Stimulated activated CD8-positive, alpha-beta memory T cell treated with anti-CD3 and anti-CD28 coated beads, Interleukin-12 subunit alpha, Interleukin-12 subunit beta, amount 100 ng/mL, for 24 hours (primary cell): ENCODE results near the gene RFESD.
"Not testable (repeated sequence)": the region's sequence is repeated elsewhere in the genome, so short reads cannot be mapped to it uniquely, and the experiment has no call there.

Experiments
- DNase-seq: peaks from one replicate; pipeline ENCODE4 v3.0.0-alpha.2; 2020; ENCODE audit errors: extremely low read depth

The RFESD gene

DNA sequence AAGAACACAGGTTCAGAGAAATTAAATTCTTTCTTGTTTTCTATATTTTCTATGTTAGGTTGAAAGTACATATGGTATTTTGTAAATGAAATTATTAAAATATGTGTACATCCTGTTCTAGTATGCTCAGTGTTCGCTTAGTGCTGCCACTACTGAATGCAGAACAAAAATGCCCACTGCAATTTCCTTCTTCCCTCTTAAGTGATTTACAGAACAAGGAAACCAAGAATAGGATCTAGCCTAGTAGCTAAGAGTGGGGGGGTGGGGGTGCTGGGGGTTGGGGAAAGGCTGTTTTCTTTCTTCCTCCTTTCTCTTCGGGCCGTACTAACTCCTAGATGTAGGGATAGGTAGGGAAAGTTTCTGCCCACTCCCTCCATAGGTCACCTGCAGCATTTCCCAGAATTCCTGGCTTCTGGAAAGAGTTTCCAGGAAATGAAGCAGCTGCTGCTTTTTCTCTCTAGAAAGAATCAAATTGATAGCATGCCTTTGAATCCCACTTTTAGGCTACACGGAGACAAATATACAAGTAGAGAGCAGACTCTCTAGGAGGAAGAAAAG, 20.6 kb downstream of the RFESD start:
- no peak for DNase-seq

DNA sequence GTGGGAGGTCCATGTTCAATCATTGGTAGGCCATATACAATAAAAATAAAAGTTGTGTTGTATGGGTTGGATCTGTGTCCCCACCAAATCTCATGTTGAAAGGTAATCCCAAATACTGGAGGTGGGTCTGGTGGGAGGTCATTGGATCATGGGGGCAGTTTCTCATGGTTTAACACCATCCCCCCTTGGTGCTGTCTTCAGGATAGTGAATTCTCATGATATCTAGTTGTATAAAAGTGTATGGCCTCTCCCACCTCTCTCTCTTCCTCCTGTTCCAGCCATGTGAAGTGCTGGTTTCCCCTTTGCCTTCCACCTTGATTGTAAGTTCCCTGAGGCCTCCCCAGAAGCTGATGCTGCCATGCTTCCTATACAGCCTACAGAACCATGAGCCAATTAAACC, 21.1 kb downstream of the RFESD start:
- DNase-seq: no peak

DNA sequence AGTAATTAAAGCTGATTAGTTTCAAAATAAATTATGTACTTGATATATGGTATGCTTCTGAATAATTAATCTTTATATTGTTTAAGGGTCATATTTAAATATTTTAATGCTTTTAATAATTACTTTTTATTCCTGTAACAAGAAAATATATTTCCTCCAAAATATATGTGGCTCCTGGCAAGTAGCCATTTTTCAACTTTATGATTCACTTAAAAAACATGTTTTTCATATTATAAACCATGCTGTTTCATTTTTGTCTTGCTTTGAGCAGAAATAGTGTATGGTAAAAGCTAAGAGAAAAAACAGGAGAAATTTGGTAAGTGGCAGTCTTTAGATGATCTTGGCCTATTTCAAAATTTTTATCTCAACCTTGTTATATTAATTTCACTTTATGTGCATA, 21.6 kb downstream of the RFESD start:
- DNase-seq: no peak

DNA sequence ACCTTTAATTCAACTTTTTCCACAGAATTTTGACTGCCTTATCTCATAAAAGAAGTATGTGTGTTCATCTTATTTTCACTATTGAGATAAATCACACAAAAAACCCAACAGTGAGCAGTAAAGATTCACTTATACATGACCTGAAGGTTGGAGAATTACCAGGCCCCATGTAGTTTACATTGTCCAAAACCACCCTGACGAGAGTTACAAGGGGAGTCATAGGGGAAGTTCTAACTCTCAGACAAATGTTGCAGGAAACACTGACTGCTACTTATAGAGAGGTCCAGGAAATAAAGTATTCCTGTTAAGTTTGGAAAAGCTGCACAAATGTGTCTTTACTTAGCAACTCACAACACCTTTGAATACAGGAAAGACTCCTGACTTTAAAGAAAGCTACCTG, 22.2 kb downstream of the RFESD start:
- DNase-seq: no peak

DNA sequence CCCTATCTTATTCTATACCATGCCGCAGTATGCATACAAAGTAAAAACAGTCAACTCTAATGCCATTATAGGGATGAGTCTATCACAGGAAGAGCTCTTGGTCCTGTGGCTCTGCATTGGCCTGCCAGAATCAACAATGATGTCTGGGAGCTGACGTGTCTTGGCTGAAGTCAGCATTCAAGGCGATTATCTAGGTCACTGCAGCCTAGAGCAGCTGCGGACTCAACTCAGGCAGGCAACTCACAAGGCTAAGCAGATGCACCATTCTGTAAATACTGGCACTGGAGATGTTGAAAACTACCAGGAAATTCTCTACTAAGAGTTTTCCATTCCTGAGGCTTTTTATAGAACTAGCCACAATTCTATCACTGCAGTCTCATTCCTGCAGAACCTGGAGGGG, 23.0 kb downstream of the RFESD start:
- DNase-seq: no peak

DNA sequence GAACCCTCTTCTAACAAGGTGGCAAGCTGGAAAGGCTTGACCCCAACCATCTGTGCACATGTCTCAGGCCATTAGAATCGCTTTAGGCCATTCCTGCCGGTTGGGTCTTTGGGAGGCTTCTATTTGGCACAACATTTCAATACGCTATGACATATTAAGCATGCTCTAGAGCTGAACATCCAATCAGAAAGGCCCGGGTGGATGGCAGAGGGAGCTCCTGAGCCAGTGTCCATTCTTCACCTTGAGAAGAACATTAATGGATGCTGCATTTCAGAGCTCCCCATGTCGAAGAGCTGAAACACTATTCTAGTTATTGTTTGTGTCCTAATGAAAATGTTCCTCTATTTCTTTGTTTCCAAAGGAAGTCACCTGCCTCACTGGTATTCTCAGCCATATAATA, 23.4 kb downstream of the RFESD start:
- no peak for DNase-seq

DNA sequence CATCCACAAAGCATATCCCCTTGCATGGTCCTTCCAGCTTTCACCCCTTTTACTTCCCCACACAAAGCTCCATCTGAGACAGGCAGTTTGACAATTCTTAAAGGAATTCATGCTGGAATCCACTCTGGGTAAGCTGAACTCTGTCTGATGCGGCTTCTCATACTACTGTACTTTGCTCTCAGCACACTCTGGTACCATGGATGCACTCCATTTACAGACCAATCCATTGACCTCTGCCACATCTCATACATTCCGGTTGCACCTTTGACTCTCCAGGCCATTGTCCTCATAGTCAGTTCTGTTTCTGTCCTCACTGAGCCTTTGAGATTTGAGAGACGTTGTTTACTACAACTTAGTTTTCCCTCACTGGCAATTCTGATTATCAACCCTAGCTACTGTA, 24.0 kb downstream of the RFESD start:
- no peak for DNase-seq

DNA sequence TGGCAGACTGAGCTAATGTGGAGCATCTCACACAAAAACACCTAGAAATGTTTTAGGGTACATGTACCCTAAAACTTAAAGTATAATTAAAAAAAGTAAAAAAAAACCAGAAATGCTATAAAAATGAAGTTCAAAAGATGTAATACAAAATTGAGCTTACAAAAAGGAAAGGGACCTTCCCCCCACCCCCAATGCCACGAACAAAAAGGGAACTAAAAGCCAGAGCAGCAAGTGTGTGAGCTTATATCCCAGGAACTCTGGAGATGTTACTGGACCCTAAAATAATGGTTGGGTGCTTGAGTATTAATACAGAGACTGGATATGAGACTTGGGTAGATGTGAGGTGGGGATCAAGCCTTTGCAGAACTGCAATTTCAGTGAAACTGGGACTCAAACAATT, 25.2 kb downstream of the RFESD start:
- no peak for DNase-seq

DNA sequence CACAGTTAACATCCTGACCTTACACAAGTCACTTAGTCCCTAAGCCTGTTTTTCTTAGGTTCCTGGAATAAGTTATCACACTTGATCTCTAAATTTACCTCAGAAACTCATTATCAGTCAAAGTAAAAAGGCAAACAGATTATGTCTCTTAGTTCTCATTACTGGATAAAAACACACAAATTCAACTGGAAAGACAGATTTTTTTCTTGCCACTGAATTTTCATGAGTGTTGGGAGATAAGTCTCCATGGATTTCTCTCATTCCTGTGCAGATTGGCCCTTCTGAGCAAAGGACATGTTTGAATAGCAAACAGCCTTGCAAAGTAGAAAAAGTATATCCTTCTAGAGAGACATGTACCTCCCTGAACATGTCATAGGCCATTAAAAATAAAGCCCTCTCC, 26.1 kb downstream of the RFESD start:
- no peak for DNase-seq

DNA sequence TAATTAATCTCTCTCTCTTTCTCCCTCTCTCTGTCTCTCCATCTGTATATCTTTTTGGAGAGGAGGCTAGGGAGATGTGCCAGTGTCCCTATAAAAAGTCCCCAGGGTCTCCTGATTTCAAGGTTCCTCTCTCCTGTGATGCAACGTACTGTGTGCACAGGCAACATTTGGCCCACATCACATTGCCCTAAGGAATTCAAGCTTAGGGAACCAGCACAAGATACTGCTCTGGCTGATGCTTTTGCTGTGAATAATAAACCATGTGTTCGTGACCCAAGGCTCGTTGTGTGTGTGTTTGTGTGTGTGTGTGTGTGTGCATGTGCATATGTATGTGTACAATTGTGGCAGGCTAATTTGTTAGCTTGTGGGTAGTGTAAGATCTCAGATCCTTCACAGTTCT, 26.5 kb downstream of the RFESD start:
- no peak for DNase-seq

DNA sequence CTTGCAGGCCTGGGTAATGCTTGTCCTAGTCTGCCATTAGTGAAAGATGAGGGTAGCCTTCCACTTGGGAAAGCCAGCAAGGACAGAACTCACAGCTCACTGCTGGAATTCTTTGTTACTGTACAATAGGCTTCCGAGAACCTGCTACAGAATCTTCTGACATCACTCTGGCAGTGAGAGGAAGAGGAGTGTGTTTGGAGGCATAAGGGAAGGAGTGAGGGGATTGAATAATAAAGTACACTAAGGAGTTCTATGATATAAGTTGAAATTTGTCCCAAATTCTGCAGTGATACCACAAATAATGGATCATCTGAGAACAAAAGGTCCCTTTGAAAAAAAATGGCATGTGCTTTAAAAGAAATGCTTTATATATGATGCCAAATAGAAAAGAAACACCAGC, 36.3 kb downstream of the RFESD start, which contains the start of gene SPATA9:
TSS of gene SPATA9 (minus strand) at position 101 of the 400 bp plus-strand sequence. CDS start 137 bp downstream, outside the sequence.
- no peak for DNase-seq

DNA sequence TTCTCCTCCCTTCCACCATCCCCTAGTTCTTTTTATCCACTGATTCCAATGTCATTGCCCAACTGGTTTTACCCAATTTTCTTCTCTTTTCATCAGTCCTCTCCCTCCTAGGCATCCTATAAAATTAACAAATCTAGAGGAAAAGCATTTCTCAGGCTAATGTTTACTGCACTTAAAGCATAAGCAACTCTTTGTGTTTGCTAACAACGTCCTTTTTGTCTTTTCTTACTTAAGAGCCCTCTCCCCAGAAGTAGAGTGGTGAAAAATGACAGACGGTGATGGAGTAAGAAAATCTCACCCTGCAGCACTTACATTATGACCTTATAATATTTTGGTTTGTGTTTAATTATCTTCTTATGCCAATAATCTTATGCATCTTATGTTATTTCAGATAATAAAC, 37.8 kb downstream of the RFESD start:
- DNase-seq: no peak

DNA sequence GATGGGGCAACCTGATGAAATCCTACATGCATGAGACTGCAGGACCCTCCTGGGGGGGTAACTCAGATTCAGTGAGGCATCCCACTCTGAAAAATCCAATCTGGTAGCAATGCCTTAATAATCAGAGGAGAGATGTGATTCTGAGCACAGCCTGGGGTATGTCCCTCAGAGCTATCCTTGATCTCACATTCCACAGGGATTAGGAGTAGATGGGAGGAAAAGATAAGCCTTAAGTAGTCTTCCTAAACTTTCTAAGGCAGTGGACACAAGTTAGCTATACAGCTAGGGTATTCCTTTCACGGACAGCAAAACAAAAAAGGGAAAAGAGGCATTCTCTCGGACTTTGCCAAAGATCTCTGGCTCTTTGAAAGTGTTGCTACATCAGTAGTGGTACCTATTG, 40.1 kb downstream of the RFESD start:
- no peak for DNase-seq

DNA sequence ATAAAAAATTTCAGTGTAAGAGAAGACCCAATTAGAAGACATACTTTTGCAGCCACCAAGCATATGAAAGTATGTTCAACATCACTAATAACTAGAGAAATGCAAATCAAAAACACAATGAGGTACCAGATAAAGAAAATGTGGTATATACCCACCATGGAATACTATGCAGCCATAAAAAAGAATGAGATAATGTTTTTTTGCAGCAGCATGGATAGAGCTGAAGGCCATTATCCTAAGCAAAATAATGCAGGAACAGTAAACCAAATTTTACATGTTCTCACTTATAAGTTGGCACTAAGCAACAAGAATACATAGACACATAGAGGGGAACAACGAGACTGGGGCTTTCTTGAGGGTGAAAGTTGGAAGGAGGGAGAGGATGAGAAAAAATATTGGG, 43.1 kb downstream of the RFESD start:
- no peak for DNase-seq

DNA sequence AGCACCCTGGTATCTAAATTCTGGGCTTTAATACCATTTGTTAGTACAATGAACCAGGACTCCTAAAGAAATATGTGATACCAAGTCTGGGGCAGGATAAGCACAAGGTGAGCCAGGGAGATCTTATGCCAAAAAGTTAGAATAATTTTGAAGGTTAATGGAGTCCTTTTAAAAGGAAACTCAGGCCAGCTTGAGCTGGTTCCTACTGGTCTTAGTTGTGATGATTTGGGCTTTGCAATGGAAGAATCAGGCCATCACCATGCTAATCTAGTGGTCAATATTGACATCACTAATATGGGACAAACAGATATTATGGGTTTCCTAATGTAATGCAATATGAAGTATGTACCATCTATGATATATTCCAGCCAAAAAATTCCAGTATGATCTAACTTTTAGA, 43.8 kb downstream of the RFESD start:
- no peak for DNase-seq

DNA sequence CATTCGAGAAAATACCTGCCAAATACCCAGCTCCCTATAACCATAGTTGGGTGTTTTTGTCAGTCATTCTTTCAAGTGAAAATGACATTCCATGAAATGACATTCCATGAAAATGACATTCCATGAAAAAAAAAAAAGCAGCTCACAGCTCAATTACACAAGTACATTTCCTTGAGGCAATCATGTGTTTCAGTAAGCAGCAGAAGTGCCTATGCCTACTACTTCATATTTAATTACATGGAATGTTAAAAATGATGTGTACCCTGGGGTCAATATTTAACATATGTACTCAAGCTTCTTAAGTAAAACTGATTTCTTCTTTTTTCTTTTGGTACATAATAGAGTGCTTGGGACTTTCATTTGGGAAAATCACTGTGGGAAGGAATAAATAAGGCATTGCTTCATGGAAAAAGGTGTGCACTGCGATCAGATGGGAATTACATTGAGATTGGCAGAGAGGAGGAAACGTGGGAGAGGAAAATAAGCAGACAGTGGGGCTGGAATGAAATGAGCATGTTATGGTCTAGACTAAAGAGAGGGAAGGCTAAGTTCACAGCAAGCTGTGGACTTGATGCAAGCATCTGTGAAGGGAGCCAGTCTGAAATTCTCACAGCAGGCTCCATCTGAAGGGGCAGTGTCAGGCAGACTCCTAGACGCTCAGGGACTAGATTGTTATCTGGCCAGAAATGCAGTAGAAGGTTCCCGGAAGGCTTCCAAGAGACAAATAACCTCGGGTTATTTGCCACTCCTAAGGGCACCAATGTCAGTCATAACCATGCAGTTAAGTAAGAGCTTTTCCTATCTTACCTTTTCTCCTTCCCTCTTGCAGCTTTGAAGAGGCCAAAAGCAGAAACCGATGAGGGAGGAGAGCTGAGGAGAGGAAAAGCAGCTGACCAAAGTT, 51.5 kb downstream of the RFESD start:
- DNase-seq: no peak

DNA sequence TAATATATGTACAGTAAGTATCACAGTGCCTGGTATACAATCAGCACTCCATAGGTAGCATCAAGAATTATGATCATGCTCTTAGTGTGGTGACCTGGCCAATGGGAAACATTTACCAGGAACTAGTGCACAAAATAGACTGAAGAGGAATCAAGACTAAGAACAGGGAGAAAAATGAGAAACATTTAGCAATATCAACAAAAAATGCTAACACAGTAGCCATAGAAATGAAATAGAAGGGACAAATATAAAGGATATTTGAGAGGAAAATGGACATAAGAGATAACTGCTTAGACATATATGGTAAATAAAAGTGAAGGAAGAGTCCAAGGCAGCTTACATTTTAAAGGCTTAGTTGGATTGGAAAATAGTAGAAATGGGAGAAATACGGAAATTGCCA, 52.8 kb downstream of the RFESD start:
- no peak for DNase-seq

DNA sequence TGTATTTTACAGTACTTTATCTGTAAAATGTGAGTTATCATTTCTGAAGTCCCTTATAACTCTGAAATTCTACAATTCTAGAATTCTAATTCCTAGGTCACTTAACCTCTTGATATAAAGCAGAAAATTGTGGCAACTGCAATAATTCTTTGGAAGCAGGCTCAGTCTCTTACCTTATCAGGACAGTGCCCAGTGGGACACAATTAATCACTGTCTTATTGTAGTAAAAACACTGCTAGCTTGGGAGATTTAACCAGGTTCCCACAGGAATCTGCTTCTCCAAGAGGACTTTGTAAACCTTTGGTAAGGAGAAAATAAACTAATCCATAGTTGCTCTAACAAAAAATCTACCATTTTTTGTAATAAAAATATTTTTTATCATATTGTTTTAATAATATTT, 54.5 kb downstream of the RFESD start:
- no peak for DNase-seq

DNA sequence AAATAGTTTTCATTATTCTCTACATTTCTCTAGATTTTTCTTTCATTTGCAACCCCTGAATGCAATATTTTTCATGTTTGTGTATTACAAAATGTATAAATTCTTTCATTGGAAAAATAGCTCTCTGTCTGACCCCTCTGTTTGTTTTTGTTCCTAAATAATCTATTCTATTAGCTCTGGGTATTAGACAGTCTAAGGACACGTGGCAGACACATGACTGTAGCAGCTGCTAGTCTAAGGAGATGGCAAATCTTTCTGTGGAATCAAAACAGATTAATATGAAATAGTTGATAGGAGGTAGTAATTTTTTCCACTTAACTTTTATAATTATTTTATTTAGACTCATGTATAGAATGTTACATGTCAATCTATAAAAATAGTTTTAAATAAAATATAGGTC, 57.6 kb downstream of the RFESD start:
- DNase-seq: no peak

DNA sequence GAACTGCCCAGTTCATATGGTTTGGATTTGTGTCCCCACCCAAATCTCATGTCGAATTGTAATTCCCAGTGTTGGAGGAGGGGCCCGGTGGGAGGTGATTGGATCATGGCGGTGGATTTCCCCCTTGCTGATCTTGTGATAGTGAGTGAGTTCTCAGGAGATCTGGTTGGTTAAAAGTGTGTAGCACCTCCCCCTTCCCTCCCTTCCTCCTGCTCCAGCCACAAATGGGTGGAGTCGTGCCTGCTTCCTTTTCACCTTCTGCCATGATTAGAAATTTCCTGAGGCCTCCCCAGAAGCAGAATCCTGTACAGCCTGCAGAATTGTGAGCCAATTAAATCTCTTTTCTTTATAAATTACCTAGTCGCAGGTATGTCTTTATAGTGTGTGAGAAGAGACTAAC, 59.6 kb downstream of the RFESD start:
- DNase-seq: not testable (repeated sequence)

DNA sequence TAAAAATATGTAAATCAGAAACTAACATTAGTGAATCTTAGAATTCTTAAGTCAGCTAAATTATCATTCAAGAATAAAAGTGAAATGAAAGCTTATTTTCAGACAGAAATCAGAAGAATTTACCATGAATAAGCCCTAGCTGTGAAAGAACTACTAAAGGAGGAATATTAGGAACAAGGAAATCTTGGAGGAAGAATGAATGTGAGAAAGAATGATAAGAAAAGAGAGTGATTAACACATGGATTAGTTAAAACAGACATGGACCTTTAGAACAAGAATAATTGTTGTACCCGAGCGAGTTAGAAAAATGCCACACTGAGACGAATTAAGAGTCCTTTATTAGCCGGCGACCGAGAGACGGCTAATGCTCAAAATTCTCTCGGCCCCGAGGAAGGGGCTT, 60.5 kb downstream of the RFESD start:
- DNase-seq: no peak
